GM21381 (cell line): ENCODE results near the gene EMD.
"Not testable (repeated sequence)": the region's sequence is repeated elsewhere in the genome, so short reads cannot be mapped to it uniquely, and the experiment has no call there.

Experiments used
- ATAC-seq: cut with Tn5 transposase; IDR thresholded peaks from one replicate; pipeline ENCODE4 v1.9.1; 2021; ENCODE audit warnings: mild to moderate bottlenecking, moderate library complexity; ENCODE audit not compliant: unreplicated experiment

Gene EMD

GRCh38 chrX:154389812-154390747 lies 11.0 kb downstream of the EMD start:
- peak; percentile 64 for ATAC-seq

- ATAC-seq: not testable (repeated sequence)
Observed at GRCh38 chrX:154396363-154396762, 17.3 kb downstream of the EMD start.

- peak; percentile 53 for ATAC-seq
Observed at GRCh38 chrX:154396973-154397887, 18.1 kb downstream of the EMD start.

GRCh38 chrX:154397888-154398667 lies 19.0 kb downstream of the EMD start, which contains the start of gene RPL10:
RPL10 (plus strand) TSS chrX:154398377; CDS start chrX:154398520, 143 bp downstream.
- ATAC-seq: peak; percentile 81

GRCh38 chrX:154398668-154399526 lies 19.8 kb downstream of the EMD start:
- ATAC-seq: peak; percentile 28

- ATAC-seq: no peak
Observed at GRCh38 chrX:154399527-154400368, 20.7 kb downstream of the EMD start.

- not testable (repeated sequence) for ATAC-seq
Observed at GRCh38 chrX:154400369-154400817, 21.3 kb downstream of the EMD start.

GRCh38 chrX:154401045-154401799 lies 22.1 kb downstream of the EMD start:
- no peak for ATAC-seq

- ATAC-seq: no peak
Observed at GRCh38 chrX:154401918-154402621, 23.0 kb downstream of the EMD start.

GRCh38 chrX:154402622-154403127 lies 23.6 kb downstream of the EMD start:
- no peak for ATAC-seq

- no peak for ATAC-seq
Observed at GRCh38 chrX:154403192-154403591, 24.1 kb downstream of the EMD start.

GRCh38 chrX:154403858-154404257 lies 24.8 kb downstream of the EMD start:
- ATAC-seq: no peak

GRCh38 chrX:154404625-154405192 lies 25.6 kb downstream of the EMD start:
- ATAC-seq: no peak

GRCh38 chrX:154408659-154409221 lies 29.6 kb downstream of the EMD start:
- no peak for ATAC-seq

GRCh38 chrX:154409222-154409871 lies 30.3 kb downstream of the EMD start, which contains the start of gene DNASE1L1:
DNASE1L1 (minus strand) TSS chrX:154409254; CDS start chrX:154405568, 3,686 bp downstream.
- no peak for ATAC-seq

- ATAC-seq: peak; percentile 47
Observed at GRCh38 chrX:154411981-154412340, 32.9 kb downstream of the EMD start.
